ENCODE data around the gene MCC.

The MCC gene

DNA sequence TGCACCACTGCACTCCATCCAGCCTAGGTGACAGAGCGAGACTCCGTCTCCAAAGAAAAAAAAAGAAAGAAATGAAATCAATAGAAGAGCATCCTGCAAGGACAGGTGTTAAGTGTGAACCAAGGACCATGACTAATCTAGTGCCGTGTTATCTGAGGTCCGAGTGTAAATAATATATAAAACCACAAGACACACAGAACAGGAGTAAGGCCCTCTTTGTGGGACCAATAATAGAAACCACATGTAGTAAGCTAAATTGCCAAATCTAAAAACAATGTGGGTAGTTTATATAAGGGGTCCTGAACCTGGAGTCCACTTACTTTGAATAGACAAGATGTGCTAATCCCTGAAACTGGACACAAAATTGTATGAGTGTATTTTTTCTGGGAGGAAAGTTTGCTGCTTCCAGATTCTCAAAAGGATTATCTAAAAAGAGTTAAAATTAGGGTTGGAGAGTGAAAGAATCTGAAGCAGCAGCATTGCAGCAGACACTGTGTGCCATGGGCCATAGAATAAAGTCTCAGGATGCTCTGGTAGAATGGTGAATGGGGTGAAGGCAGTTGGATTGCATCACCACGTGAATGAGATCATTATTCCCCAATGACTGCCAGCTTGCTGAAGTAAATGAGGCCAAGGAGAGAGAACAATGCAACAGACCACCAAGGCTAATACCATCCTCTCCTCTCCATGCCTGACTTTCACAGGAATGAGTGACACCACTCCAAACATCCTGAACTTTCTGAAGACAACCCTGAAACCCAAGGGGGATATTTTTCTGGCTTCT is 288.9 kb downstream of the MCC start:
- no peak for DNase-seq (ENCODE audit: low spot score)

DNA sequence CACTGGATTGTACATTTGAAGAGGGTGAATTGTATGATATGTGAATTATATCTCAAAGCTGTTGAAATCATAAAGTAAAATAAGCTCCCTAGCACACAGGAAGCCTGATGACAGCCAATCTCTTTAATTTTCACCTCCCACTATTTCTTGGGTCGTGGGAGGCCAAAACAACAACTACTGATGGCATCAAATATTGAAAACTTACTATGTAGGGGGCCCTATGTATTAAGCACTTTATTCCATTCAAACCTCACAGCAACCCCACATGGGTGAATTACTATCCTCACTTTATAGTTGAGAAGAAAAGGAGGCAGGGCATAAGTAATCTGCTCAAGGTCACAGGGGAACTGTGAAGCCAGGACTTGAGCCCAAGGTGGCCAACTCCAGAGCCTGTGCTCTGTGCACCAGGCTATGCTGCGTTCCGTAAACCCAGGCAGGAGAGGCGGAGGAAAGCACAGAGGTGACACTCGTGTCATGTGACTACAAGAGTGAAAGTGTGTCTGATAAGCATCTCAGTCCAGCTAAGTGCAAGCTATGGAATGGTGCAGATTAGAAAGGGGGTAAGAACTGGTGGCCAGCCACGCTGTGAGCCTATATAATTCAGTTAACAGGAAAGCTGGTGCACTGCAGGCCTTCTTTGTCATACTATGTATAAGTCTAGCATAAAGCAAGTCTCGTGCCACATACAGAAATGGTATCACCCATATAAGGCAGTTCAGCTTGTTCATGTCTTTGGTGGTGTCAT is 290.6 kb downstream of the MCC start:
- no peak for DNase-seq (ENCODE audit: low spot score)

DNA sequence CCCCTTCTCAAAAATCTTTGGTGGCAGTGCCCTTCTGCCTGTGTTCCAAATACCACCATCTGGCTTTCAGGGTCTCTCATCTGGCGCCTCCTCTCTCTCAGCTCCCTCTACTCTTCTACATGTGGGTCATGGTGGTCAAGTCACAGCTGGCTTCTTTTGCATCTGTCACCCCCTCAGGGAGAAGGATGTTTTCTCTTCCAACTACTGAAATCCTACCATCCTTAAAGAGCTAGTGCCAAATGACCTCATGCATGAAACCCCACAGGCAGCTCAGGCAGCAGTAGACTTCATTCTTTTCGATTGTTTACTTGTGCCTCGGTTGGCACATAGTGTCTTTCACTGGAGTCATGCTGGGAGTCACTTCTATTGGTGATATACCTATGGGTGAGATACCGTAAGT is 292.5 kb downstream of the MCC start:
- no peak for DNase-seq (ENCODE audit: low spot score)

DNA sequence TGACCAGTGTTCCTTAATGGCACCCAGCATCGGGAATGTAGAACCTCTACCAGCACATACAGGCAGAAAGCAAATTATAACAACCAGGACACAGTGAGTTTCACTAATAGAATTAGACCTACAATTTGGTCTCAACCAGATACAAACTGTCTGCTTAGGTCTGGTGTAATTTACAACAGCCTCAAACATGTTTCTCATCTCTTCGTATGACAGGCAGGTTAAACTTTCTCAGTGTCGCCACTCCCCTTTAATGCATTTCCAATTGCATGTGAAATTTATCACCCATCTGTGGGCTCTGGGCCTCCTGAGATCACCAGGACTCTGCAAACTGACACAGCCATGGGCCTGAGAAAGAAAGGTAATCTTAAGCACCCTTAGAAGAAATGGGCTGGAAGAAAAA is 293.0 kb downstream of the MCC start:
- DNase-seq (ENCODE audit: low spot score), result no peak

DNA sequence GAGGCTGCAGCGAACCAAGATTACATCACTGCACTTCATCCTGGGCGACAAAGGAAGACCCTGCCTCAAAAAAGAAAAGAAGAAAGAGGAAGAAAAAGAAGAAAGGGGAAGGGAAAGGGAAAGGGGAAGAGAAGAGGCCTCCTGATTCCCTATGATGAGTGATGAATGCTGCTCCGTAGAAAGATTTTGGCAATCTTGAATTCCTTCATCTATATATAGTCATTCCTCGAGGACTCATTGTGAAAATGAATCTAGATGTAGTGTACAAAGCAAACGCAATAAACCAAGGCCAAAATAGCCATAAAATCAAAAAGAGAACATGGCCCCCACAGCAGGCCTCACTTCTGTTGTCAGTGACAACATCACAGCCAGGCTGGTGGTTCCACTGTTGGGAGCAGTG is 293.7 kb downstream of the MCC start:
- DNase-seq (ENCODE audit: low spot score), result no peak

DNA sequence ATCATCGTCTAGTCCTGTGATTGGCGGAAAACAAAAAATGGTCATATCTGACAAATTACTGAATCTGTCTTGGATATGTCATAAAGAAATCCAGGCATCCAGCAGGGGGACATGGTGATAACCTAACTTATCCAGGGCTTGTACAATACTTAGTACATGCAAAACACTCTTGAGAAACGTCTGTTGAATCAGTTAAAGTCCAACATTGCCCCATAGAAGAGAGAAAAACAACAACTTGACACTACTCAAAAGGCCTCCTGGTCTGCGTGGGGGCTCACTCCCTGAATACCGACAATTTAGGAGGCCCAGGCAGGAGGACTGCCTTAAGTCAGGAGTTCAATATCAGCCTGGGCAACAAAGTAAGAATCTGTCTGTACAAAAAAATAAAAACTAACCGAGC is 294.1 kb downstream of the MCC start:
- DNase-seq (ENCODE audit: low spot score), result no peak

DNA sequence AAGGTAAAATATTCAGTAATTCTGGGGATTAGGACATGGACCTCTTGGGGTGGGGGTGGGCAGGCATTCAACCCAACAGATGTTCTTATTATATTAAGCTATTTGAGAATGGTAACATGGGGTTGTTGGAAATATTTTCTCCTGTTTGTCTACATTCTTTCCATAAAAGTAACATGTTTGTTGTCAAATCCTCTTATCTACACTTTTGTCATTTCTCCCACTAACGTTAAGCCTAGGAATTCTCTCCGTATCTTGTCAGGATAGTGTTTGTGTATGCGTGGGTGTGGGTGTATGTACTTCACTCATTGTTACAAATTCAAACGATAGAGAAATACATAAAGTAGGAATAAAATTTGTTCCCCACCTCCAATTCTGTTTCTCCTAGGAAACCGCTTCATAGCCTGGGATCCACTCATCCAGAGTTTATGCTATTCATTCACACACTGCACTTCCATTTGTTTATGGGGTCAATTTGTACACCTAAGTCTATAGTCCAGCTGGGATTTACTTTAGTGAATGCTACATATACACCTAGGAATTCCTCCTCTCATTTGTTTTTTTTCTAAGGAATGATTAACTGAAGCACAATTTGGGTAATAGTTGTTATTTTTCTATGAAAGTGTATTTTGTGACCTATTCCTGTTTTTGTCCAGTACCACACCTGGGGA is 294.8 kb downstream of the MCC start:
- no peak for DNase-seq (ENCODE audit: low spot score)

DNA sequence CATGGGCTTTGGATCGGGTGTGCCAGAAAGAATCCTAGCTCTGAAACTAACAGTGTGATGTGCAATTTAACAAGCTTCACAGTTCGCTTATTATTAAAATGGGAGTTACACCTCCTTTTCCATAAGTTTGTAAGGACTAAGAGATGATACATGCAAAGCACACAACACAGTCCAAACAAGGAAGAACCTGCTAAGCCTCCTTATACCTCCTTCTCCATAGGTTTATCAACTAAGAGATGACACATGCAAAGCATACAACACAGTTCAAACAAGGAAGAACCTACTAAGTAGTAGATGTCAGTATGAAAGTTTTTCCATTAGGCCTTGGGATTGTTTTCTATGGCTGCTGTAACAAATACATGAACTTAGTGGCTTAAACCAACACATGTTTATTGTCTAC is 295.7 kb downstream of the MCC start:
- DNase-seq (ENCODE audit: low spot score), result no peak

DNA sequence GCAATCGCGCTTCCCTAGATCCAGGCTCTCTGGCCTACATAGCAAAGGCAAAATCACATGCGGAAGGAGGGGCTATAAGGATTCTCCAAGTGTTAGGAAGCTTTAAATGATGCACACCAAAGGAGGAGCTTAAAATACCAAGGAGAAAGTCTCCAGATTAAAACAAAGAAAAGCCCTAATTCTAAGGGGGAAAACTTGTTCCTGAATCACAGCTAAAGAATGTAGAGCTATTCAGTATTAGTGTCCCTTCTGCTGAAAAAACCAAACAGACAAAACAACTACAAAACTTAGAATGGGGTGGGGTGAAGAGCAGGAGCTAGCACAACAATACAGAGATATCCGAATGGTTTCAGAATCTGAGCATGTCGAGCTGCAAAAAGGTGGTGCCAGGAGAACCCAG is 297.9 kb downstream of the MCC start:
- DNase-seq (ENCODE audit: low spot score), result no peak

DNA sequence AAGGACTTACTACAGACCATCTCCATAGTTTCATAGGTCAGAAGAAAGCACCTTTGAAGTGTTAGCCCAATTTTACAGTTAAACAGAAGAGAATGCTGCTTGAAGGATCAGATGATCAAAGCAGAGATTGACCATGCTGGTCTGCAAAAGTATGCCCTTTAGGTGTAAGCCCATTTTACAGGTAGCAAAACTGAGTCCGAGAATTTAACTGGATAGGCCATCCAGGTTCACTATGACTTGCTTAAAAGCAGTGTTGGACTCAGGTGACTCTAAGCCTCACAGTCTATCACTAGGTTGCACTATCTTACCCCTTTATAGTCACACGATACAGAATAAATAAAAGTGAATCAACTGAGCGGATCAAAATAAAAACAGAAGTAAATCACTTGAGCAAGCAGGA is 299.0 kb downstream of the MCC start:
- DNase-seq (ENCODE audit: low spot score), result no peak

DNA sequence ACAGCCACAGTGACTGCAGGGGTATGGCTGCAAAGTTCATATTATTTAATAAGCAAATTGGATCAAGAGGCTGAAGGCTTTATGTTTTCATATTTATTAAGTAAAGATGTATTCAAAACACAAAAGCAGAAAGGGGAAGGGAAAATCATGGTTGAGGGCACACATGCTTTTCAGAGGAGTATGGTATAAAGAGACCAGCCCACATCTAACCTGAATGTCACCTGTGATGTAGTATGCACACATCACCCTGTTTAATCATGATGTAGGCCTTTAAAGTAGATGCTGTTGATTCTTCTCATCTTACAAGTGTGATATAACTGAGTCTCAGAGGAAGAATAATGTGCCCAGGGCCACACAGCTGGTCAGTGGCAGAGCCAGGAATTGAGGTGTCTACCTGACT is 299.8 kb downstream of the MCC start:
- no peak for DNase-seq (ENCODE audit: low spot score)

DNA sequence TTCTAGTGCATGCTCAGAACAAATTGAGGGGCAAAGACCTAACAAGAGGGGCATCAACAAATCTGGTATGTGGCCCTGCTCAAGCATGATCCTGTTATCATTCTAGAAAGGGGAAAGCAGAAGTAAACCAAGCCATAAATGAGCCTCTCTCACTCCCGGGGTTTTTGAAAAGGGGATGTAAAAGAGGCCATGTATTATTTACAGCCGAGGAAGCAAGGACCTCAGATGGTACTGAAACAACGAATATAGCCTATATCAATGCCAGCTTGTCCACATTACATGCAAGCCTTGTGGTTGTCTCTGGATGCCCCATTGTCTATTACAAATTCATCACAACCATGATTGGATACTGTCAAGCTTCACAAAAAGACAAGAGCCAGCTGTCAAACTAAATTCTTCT is 300.3 kb downstream of the MCC start:
- DNase-seq (ENCODE audit: low spot score), result no peak

DNA sequence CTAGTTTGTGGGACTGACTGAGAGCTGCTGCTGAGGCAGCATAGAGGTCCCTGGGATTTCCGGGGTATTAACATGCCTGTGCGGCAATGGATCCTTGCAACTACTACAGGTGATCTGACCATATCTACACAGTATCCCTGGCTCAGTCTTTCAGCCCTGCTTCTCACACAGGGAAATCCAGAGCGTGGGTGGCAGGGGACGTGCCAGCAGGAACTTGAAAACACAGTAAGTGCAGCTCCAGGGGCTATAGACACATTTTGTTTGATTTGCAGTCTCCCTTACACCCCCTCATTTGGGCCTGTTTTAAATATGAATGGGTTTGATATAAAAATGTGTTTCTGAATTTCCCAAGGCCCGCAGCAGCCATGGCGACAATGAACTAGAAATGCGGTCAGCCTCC is 302.2 kb downstream of the MCC start:
- DNase-seq (ENCODE audit: low spot score), result no peak

DNA sequence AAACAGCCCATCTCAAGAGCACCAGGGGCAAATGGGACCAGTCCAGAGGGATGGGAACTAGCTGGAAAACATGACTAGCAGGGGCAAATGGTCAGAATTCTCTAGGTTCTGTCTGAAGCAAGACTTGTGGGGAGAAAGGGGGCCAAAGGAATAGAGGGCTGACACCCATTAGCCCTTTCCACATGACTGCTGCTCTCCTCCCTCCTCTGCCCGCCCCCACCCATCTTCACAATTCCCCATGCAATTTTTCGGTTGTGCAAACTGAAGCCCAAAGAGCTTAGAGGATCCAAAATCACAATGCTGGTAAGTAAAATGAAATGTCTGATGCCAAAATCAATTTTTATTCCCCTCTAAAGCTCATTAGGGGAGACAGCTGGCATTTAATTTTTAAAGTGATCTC is 304.6 kb downstream of the MCC start:
- no peak for DNase-seq (ENCODE audit: low spot score)

DNA sequence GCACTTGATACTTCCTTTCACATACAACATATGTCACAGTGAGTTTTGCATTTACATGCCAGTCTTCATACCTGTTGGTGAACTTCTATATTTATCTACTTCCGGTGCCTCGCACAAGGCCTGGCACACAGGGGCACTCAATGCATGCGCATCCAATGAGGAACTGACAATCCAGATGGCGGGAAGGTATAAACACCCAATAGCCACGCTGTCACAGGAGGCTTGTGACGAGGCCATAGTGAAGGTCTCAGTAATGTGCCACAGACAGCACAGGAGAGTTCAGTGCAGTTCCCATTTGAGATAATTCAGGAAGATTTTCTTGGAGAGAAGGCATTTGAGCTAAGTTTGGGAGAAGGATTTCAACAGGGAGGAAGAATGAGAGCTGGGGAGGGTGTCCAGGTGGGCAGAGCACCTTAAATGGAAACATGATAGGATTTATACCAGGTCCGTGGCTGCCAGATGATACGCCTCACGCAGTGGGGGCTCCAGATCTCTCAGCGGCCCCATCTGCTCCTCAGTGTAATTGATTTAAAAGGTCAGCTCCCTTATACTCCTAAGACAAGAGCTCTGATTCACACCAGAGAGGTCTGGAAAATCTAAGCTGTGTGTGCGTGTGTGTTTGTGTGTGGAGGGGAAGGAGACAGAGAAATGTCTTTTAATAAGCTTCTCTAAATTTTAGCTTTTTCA is 305.5 kb downstream of the MCC start:
- DNase-seq (ENCODE audit: low spot score), result no peak

DNA sequence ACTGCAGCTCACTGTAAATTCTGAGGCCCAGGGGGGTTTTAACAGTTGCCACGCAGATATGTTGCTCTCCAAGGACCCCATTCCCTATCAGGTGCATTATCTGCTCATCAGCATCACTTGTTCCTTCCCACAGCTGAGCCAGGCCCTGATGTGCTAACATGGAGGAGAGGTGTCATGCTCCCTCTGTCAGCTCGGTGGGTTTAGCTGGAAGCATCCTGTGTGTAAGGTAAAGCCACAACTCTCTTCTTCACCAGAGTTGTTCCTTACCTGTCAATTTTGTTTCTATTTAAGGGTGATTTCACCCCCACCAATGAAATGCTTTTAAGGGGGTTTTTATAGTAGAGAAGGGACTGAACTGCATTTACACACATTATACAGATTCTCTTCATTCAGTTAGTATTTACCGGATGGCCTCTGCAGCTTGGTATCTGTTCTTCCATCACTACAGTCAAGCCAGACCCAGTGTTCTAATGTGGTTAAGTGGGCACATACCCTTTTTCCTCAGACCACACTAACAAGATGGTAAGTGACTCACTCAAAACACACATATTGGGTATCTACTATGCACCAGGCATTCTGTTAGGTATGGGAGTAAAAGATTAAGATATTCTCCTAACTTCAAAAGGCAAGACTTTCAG is 306.3 kb downstream of the MCC start:
- no peak for DNase-seq (ENCODE audit: low spot score)

DNA sequence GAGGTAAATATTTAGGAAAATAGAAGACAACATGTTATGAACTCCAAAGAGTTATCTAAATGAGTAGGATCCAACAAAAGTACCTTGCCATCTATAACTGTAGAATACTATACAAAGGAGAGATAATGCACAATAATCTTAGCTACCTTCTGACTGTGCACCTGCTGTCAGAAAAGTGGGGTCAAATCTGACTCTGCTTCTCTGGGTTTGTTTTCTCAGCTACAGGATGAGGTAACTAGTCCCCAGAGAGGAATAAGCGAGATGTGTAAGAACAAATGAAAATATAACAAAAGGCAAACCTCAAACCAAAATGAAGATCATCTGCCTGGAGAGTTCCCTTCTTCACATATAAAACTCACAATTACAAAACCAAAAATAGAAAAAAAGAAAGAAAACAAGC is 306.8 kb downstream of the MCC start:
- no peak for DNase-seq (ENCODE audit: low spot score)

DNA sequence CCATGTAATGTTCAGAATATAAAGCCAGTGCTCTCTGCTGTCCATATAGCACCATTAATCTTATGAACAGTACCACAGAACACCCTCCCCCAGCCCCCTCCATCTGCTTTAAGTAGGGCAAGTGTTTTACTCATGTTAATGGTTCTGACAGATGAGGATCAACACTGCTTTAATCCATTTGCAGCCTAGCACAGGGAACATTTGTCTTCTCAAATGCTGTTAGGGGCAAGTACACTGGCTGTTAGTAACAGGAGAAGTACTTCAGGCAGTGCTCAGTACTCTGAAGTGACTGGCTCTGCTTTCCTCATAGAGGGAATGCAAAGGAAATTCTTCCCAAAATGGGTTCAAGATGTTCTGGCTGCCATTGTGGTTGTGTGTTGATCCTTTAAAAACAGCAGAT is 309.1 kb downstream of the MCC start:
- DNase-seq (ENCODE audit: low spot score), result no peak

DNA sequence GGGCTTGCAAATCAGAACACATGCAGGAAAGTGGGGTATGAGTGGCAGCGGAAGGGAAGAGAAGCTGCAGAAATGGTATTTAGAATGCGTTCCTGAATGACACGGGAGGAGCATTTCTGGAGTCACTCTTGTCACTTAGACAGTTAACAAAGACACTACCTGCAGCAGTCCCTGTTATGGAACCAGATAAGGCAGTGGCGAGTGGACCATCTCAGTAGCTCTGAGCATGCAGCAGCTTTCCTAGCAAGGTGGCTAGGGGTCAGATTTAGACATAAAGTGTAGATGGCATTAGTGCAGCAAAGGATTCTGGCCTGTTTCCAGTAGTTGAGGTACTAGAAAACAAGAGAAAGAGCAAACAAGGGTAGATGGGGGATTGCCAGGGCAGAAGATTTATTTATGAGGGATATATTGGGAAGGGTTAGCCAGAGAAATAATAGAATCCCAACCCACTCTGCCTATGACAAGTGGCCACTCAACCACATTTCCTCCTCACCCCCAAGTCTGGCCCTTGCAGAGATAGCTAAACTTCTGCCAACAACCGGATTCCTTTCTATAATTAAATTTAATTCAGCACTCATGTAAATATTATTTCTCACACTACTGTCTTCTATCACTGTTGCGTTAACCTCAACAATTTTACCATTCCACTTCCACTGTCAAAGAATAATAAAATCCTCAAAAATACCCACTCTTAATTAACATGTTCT is 310.0 kb downstream of the MCC start:
- DNase-seq (ENCODE audit: low spot score), result no peak

DNA sequence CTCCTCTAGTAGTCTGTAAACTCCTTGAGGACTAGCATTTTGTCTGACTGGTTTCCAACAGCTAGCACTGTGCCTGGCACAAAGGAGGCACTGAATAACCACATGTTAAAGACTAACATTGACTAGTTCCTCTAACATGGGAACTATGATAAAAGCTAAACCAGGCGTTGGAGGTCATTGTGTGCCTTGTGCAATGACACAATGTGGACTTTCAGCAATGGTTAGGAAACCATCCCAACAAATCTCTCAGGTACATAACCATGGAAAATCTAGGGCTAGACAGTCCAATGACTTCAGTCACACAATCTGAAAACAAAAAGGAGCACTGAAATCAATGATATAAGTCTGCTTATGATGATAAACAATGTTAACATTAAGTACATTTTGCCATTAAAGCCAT is 311.0 kb downstream of the MCC start:
- DNase-seq (ENCODE audit: low spot score), result no peak

DNA sequence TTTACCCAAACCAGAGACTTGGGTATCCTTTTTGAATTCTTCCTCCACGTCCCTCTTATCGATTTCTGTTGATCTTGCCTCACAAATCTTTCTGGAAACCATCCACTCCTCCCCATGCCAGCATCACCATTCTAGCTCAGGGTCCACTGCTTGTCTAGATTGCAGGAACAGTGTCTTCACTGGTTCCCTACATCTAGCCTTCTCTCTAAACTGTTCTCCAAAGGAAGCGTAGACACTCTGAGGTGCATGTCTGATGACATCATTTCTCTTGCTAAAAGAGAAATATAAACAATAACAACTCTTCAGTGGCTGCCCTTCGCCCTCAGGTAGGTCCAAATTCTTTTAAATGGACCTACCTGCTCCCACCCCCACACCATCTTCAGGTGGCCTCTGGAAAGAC is 311.5 kb downstream of the MCC start:
- no peak for DNase-seq (ENCODE audit: low spot score)

DNA sequence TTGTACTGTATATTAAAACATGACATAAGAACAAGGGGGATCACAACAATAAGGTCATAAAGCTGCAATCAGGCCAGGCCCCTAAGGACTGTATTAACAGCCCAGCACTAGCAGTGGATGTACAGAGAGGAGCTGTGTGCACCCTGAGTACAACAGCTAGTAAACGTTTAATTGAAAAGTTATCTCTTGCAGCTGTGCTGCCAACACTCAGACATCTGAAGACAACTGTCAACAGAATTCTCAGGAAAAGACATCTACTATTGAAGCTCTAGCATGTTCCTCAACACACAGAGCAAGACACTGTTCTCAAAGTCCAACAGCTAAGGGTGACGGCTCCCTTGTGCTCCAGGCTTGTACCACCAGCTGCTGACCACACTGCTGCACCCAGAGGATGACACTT is 312.1 kb downstream of the MCC start:
- no peak for DNase-seq (ENCODE audit: low spot score)
